Hepatocyte (in vitro differentiated cells): ENCODE measurements around the gene SPG21.

Experiments
- EZH2 ChIP-seq: fragments of 200-600 bp; sonication (generic); IDR thresholded peaks from 2 replicates; pipeline ENCODE4 v1.6.1; 2016; ENCODE audit warnings: antibody characterized with exemption, mild to moderate bottlenecking, borderline replicate concordance
- TF ChIP-seq, protein P1 (sequence below): fragments of 200-600 bp; sonication (generic); IDR thresholded peaks from 2 replicates; pipeline ENCODE4 v1.5.1; 2016; ENCODE audit warnings: antibody characterized with exemption, mild to moderate bottlenecking; ENCODE audit not compliant: poor library complexity

- TF ChIP-seq, protein P1, sequence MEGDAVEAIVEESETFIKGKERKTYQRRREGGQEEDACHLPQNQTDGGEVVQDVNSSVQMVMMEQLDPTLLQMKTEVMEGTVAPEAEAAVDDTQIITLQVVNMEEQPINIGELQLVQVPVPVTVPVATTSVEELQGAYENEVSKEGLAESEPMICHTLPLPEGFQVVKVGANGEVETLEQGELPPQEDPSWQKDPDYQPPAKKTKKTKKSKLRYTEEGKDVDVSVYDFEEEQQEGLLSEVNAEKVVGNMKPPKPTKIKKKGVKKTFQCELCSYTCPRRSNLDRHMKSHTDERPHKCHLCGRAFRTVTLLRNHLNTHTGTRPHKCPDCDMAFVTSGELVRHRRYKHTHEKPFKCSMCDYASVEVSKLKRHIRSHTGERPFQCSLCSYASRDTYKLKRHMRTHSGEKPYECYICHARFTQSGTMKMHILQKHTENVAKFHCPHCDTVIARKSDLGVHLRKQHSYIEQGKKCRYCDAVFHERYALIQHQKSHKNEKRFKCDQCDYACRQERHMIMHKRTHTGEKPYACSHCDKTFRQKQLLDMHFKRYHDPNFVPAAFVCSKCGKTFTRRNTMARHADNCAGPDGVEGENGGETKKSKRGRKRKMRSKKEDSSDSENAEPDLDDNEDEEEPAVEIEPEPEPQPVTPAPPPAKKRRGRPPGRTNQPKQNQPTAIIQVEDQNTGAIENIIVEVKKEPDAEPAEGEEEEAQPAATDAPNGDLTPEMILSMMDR: no peak
- no peak for TF ChIP-seq EZH2
These were observed 70.0 kb downstream of the SPG21 start for GRCh38 chr15:64919721-64920120.
